HepG2 (cell line): ENCODE results near the gene MED20. TPM values are rescaled to one million over a fixed set of nuclear protein-coding genes. Genes with fewer than 3 reads are reported as not detected.

Source experiments
- ATF1 ChIP-seq: IDR thresholded peaks from 2 replicates; pipeline ENCODE4 v1.6.1; 2016; ENCODE audit warnings: mild to moderate bottlenecking, control low read depth
- CHD4 ChIP-seq: fragments of 200-600 bp; sonication (generic); IDR thresholded peaks from 2 replicates; pipeline ENCODE4 v1.7.0; 2017; ENCODE audit warnings: mild to moderate bottlenecking, low read length, borderline replicate concordance
- HNF1B ChIP-seq: sonication (generic); formaldehyde crosslinking; IDR thresholded peaks from 2 replicates; pipeline ENCODE4 v1.5.1; 2020; ENCODE audit warnings: mild to moderate bottlenecking, moderate library complexity, missing genetic modification reagents
- KAT2B ChIP-seq: fragments of 150-350 bp; IDR thresholded peaks from 2 replicates; pipeline ENCODE4 v1.6.1; 2014; ENCODE audit warnings: low read depth, low read length, borderline replicate concordance
- MAFG ChIP-seq: sonication (generic); formaldehyde crosslinking; IDR thresholded peaks from 2 replicates; pipeline ENCODE4 v1.5.1; 2020; ENCODE audit warnings: mild to moderate bottlenecking, missing genetic modification reagents
- SKIL ChIP-seq: sonication (generic); formaldehyde crosslinking; IDR thresholded peaks from 2 replicates; pipeline ENCODE4 v1.8.0; 2022; ENCODE audit warnings: missing genetic modification reagents, mild to moderate bottlenecking, moderate library complexity, borderline replicate concordance
- TOE1 ChIP-seq: sonication (generic); formaldehyde crosslinking; IDR thresholded peaks from 2 replicates; pipeline ENCODE4 v1.4.0; 2020; ENCODE audit warnings: mild to moderate bottlenecking, missing genetic modification reagents
- TRAFD1 ChIP-seq: sonication (generic); formaldehyde crosslinking; IDR thresholded peaks from 2 replicates; pipeline ENCODE4 v1.5.1; 2020; ENCODE audit warnings: missing genetic modification reagents, mild to moderate bottlenecking, borderline replicate concordance
- ZBTB34 ChIP-seq: sonication (generic); formaldehyde crosslinking; IDR thresholded peaks from 2 replicates; pipeline ENCODE4 v1.8.0; 2022; ENCODE audit warnings: mild to moderate bottlenecking, missing genetic modification reagents
- ZFP1 ChIP-seq: IDR thresholded peaks from 2 replicates; pipeline ENCODE4 v1.6.1; 2016
- ZFY ChIP-seq: sonication (generic); formaldehyde crosslinking; IDR thresholded peaks from 2 replicates; pipeline ENCODE4 v1.4.0; 2020; ENCODE audit warnings: missing genetic modification reagents
- ZMAT3 ChIP-seq: sonication (generic); formaldehyde crosslinking; conservative IDR thresholded peaks from 2 replicates; pipeline ENCODE4 v1.7.0; 2021; ENCODE audit warnings: missing genetic modification reagents
- ZNF225 ChIP-seq: sonication (generic); formaldehyde crosslinking; IDR thresholded peaks from 2 replicates; pipeline ENCODE4 v1.4.0; 2020; ENCODE audit warnings: mild to moderate bottlenecking, missing genetic modification reagents
- ZNF280D ChIP-seq: sonication (generic); formaldehyde crosslinking; IDR thresholded peaks from 2 replicates; pipeline ENCODE4 v1.5.1; 2020; ENCODE audit warnings: mild to moderate bottlenecking, missing genetic modification reagents
- ZNF639 ChIP-seq: conservative IDR thresholded peaks from 2 replicates; pipeline ENCODE4 v1.6.1; 2018; ENCODE audit warnings: missing genetic modification reagents
- ZNF766 ChIP-seq: sonication (generic); formaldehyde crosslinking; IDR thresholded peaks from 2 replicates; pipeline ENCODE4 v1.5.0; 2020; ENCODE audit warnings: missing genetic modification reagents, borderline replicate concordance
- ZSCAN22 ChIP-seq: sonication (generic); formaldehyde crosslinking; IDR thresholded peaks from 2 replicates; pipeline ENCODE4 v1.4.0; 2020; ENCODE audit warnings: mild to moderate bottlenecking, missing genetic modification reagents
- polyA plus RNA-seq, 8 experiments: library from polyadenylated mRNA; depleted of rRNA in 3 of 8; stranded (reverse) in 7 of 8; unstranded in 1 of 8; fragments of >200 nt; fragmentation: Illumina TruSeq in 4 of 8; extraction: Trizol in 4 of 8; gene quantifications; 2 replicates each; pipeline versions ENCODE4 v1.2.1 to v1.2.3, GENCODE V29; 2011 to 2016; ENCODE audit warnings: low read depth in 4 of 8, missing spikeins in 1 of 8, mixed read lengths in 1 of 8; ENCODE audit not compliant: insufficient read depth in 1 of 8
- total RNA-seq, 5 experiments: library from RNA; depleted of rRNA; stranded (reverse); fragments of >200 nt; fragmentation: Illumina TruSeq; extraction: Trizol; gene quantifications; 2 replicates each; pipeline ENCODE4 v1.2.3, GENCODE V29; 2016; ENCODE audit warnings: low read depth in 1 of 5

MED20 gene
- total and polyA plus RNA-seq, 2 of the 13 experiments (the other 11 are each of a cell fraction or from before 2014, with no cell fraction given), result 28.1 to 41.1 TPM

GRCh38 chr6:41920921-41921711, at the start of gene MED20, which contains the start of gene BYSL (continued):
- TF ChIP-seq ZNF280D (CRISPR knock-in tag) (no peak; the same call in 1 of the 2 replicates), CHD4 (no peak), ATF1 (CRISPR knock-in tag) (peak; percentile 100), ZNF766 (CRISPR knock-in tag) (peak; percentile 74; the same call in 1 of the 2 replicates), MAFG (CRISPR knock-in tag) (no peak), ZBTB34 (peak; percentile 82), ZSCAN22 (no peak; the same call in 1 of the 2 replicates), ZMAT3 (CRISPR knock-in tag) (peak; percentile 87), KAT2B (no peak), ZNF225 (CRISPR knock-in tag) (no peak), ZFP1 (CRISPR knock-in tag) (no peak), TOE1 (peak; percentile 55; the same call in 1 of the 2 replicates), TRAFD1 (CRISPR knock-in tag) (no peak; the same call in 1 of the 2 replicates), SKIL (no peak), ZFY (CRISPR knock-in tag) (peak; percentile 87), ZNF639 (CRISPR knock-in tag) (peak; percentile 41; the same call in 1 of the 2 replicates), HNF1B (CRISPR knock-in tag) (peak; percentile 92)
